ENCODE data around the gene HNRNPLL. TPM values are rescaled to one million over a fixed set of nuclear protein-coding genes. Genes with fewer than 3 reads are reported as not detected.

HNRNPLL gene
- total and polyA plus RNA-seq, 2 experiments from 2014 or later = 42.5 to 53.4 TPM

DNA sequence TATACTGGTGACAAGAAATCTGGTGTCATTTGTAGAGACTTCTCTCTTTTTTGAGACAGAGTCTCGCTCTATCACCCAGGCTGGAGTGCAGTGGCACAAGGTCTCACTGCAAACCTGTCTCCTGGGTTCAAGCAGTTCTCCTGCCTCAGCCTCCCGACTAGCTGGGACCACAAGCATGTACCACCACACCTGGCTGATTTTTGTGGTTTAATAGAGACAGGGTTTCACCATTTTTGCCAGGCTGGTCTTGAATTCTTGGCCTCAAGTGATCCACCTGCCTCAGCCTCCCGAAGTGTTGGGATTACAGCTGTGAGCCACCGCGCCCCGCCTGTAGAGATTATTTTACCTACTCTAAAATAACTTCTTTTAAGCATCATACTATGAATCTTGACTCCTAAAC is 6.5 kb downstream of the HNRNPLL start:
- TF ChIP-seq ZNF331 (CRISPR knock-in tag; IDR thresholded peaks at IDR 0.05; ENCODE audit: low read depth) = no peak
- no peak for TF ChIP-seq EZH2phosphoT487 (IDR thresholded peaks at IDR 0.05; ENCODE audit: unreplicated experiment)
- TF ChIP-seq NANOG (IDR thresholded peaks at IDR 0.05; ENCODE audit: borderline replicate concordance) = no peak
- TF ChIP-seq POLR2AphosphoS5 (IDR thresholded peaks at IDR 0.05; ENCODE audit: low read depth) = no peak
- TF ChIP-seq JUNB (IDR thresholded peaks at IDR 0.05; ENCODE audit: unreplicated experiment) = no peak
- TF ChIP-seq ZNF114 (CRISPR knock-in tag; IDR thresholded peaks at IDR 0.05) = no peak
- TF ChIP-seq, protein P1, sequence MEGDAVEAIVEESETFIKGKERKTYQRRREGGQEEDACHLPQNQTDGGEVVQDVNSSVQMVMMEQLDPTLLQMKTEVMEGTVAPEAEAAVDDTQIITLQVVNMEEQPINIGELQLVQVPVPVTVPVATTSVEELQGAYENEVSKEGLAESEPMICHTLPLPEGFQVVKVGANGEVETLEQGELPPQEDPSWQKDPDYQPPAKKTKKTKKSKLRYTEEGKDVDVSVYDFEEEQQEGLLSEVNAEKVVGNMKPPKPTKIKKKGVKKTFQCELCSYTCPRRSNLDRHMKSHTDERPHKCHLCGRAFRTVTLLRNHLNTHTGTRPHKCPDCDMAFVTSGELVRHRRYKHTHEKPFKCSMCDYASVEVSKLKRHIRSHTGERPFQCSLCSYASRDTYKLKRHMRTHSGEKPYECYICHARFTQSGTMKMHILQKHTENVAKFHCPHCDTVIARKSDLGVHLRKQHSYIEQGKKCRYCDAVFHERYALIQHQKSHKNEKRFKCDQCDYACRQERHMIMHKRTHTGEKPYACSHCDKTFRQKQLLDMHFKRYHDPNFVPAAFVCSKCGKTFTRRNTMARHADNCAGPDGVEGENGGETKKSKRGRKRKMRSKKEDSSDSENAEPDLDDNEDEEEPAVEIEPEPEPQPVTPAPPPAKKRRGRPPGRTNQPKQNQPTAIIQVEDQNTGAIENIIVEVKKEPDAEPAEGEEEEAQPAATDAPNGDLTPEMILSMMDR (conservative IDR thresholded peaks at IDR 0.05; ENCODE audit: low read depth in 2 of 2) = no peak
- no peak for TF ChIP-seq EZH2 (IDR thresholded peaks at IDR 0.05; ENCODE audit: low read depth, unreplicated experiment)
- no peak for TF ChIP-seq ETS1 (IDR thresholded peaks at IDR 0.05)
- no peak for TF ChIP-seq ZNF462 (CRISPR knock-in tag; IDR thresholded peaks at IDR 0.05)
- TF ChIP-seq REST (IDR thresholded peaks at IDR 0.05; ENCODE audit: unreplicated experiment) = no peak
- Histone ChIP-seq H2AFZ (no peak overlapping the region), H3F3A (replicated peaks; ENCODE audit: low read depth) (no peaks in the 10 kb centered on the region), H3K4me2 (no peak overlapping the region), H4K20me1 (replicated peaks; ENCODE audit: insufficient read depth) (peaks cover 36% of the 10 kb centered on the region), H3K9me2 (ENCODE audit: insufficient read depth) (no peaks in the 10 kb centered on the region), H3K4me3 (no peak overlapping the region), H3K79me2 (replicated peaks; ENCODE audit: insufficient read depth) (peaks cover 100% of the 10 kb centered on the region), H3K27ac (ENCODE audit: low read depth) (0 out of 2 replicates have a peak overlapping the region, but pooled peaks have one; percentile 13), H3K4me1 (ENCODE audit: insufficient read depth) (peaks cover 35% of the 10 kb centered on the region), H3K36me3 (ENCODE audit: insufficient read depth) (no peaks in the 10 kb centered on the region), H3K27me3 (ENCODE audit: insufficient read depth) (no peaks in the 10 kb centered on the region)
- no peak for DNase-seq (ENCODE audit: low spot score)
- Mint-ChIP-seq H3K36me3 (ENCODE audit: low read depth) (peaks cover 4% of the 10 kb centered on the region; the same call in 2 of the 3 replicates), H3K4me3 (no peak overlapping the region), H3K9me3 (no peaks in the 10 kb centered on the region), H3K27me3 (ENCODE audit: insufficient read depth, low read depth, poor library complexity) (peaks cover 5% of the 10 kb centered on the region), H3K4me1 (peaks cover 53% of the 10 kb centered on the region), H3K27ac (no peak overlapping the region)
- ATAC-seq = no peak
